Fibroblast of skin of scalp (primary cell): ENCODE data around the gene AUTS2.
"Not testable (repeated sequence)": the region's sequence is repeated elsewhere in the genome, so short reads cannot be mapped to it uniquely, and the experiment has no call there.

Experiments
- DNase-seq: peaks from one replicate; pipeline ENCODE4 v3.0.0-alpha.2; 2013

The AUTS2 gene

GRCh38 chr7:70268179-70268578, 669.9 kb downstream of the AUTS2 start:
- no peak for DNase-seq

DNA sequence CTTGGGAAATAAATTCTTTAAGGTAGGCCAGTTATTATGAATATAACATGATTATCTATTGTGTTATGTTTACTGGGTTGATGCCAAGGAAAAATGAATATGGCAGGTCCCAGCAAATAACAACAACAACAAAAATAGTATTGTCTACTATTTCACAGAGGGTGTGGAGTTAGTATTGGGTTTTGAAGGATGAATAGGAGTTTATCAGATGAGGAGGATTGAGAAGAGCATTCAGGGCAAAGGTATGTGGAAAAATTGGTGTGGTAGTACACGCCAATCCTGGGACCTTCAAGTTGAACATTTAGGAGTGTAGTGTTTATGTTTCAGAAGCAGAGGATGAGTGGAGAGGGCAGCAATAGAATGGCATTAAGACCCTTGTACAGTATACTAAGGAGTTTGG, 671.9 kb downstream of the AUTS2 start:
- no peak for DNase-seq

- DNase-seq: no peak
These were observed 673.4 kb downstream of the AUTS2 start for GRCh38 chr7:70271617-70272081.

DNA sequence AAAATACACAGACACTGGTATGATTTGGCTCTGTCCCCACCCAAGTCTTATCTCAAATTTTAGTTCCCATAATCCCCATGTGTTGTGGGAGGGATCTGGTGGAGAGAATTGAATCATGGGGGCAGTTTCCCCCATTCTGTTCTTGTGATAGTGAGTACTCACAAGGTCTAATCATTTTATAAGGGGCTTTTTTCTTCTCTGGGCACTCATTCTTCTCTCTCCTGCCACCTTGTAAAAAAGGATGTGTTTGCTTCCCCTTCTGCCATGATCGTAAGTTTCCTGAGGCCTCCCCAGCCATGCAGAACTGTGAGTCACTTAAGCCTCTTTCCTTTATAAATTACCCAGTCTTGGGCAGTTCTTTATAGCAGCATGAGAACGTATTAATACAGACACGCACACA, 677.3 kb downstream of the AUTS2 start:
- DNase-seq: not testable (repeated sequence)

DNA sequence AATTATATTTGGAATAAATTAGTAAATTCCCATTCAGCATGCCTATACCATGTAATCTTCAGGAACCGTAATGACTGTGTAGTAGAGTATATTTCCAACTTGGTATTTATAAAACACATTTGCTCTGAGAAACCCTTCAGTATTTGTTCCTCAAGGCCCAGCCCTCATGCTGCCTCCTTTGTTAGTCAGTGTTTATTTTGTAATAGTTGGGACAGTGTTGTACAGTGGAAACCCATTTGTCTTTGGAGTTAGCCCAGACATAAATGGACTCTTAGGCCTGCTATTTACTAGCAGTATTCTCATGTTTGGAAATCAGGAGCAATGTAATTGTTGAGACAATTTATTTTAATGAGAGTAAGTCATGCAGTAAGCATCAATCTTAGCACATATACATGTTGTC, 686.9 kb downstream of the AUTS2 start:
- DNase-seq: no peak

DNA sequence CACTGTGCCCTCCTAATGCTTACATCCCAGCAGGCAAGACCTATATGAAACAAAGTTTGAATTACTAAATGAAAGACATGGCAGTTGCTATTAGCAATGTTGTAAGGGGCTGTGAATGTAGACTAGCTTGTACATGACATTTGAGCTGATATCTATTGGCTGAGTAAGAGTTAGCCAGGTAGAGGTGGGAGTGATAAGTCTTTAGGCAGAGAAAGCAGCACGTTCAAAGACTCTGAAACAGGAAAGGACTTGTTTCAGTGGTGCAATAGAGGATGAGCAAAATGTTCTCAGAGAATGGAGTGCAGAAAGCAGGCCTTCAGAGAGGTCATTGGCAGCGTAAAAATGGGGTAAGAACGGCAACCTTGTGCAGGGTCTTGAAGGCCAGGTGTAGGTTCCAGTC, 687.6 kb downstream of the AUTS2 start:
- DNase-seq: no peak

DNA sequence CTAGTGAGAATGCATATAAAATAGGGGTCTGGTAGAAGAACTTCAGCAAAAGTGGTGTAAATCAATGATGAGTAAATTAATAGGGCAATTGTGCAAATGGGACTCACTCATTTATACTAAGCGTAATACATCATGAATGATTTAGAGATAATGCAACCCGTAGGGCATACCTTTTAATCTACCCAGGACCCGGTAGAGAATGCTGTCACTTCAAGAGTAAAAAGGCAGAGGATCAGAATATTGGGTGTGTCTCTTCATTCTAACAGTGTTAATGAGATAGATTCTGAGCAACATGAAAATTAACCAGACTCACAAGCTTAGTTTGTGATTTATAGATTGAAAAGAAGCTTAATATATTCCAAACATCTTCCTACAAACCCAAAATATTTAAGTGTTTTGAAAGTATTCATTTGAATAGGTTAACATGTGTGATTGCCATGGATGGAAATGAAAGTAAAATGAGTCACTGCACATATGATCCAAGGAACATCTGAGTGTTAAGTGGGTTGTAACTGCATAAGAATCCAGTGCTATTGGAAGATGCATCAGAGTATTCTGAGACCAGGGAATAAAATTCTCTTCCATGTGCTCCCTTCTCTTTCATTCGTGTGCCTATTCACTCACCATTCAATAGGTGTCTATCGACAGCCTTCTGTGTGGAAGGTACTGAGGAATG, 690.6 kb downstream of the AUTS2 start:
- DNase-seq: peak; percentile 45

- DNase-seq: no peak
These were observed 694.4 kb downstream of the AUTS2 start for GRCh38 chr7:70292716-70293115.

- DNase-seq: no peak
These were observed 696.1 kb downstream of the AUTS2 start for GRCh38 chr7:70294211-70294911.

DNA sequence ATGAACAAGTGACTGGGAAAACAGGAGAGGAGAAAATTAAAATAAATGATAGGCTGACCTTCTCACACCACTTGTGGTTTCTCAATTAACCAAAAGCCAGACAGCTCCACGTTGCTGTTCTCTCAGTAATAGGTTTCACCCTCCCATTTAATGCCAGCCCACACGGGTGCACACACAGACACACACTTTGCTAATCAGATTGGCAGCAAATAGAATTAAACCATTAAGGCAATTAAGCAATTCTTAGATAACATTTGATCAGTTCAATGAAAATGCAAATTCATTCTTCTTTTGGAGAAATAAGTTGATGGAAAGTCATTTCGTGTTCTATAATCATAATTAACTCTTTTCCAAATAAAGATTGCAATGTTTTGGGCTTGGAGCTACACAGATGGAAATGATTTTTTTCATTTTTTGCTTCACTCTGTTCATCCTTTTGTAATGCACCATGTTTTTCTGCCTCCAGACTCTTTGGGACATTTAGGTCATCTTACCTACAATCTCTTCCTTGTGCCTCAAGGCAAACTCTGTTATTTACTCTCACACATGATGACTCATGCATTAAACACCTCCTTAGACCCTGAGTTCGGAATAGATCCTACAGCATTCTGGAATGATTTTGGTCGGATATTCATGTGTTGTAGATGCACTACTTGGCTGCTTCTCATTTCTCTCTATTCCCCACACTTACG, 700.7 kb downstream of the AUTS2 start:
- DNase-seq: no peak

- DNase-seq: no peak
These were observed 701.2 kb downstream of the AUTS2 start for GRCh38 chr7:70299472-70299807.

GRCh38 chr7:70301673-70302185, 703.5 kb downstream of the AUTS2 start:
- no peak for DNase-seq

DNA sequence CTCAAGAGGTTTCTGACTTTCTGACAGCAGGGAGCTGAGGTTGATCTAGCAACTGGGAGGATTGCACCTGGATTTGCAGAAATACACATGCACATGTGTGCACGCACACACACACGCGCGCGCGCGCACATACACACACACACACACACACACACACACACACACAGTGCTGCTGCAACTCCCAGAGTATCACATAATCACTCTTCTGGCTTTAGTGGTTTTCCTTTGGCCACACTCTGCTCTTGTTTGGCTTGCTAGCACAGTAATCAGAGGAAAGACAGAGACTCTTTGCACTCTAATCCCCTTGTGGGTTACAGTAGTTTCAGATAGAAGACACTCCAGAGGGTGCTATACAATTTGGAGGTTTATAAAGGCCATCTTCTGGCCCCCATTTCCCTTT, 705.0 kb downstream of the AUTS2 start:
- no peak for DNase-seq

DNA sequence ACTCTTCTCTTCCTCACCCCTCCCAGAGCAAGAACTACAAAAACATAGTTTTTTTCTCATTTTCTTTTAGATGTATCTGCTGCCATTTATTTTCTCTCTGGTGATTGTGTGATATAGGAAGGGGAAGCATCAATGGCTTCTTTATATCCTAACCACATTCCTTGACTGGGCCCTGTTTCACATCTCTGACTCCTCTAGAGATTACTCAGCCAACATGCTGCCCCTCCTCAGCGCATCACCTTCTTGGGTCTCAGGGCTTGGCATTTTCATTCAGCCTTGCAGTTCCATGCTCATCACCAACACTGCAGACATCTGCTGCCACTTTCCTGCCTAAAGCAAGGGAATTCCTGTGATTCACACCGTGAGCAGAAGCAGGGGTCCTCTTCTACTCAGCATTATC, 705.5 kb downstream of the AUTS2 start:
- DNase-seq: no peak

- no peak for DNase-seq
These were observed 707.9 kb downstream of the AUTS2 start for GRCh38 chr7:70306173-70306572.

DNA sequence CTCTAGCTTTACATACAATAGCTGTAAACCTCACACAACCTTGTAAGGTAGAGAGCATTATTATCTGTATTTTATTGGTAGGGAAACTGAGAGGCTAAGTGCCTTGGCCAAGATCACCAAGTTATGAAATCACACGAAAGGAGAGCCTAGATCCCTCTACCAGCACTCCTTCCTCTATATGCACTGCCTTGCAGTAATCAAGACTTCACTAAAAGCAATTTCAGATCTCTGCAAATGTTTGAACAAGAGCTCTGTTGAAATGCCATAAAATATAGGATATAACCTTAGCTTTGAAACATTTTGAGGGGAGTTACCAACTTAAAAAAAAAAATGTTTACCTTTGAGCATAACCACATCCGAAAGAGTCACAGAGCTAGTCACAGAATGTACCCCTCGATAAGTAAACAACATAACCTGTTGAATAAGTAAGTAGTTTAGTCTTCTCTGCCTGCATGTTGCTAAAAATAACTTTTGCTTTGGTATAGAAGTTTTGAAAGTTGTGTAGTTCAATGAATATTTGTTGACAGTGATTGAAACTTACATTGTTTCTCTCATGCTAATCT, 709.4 kb downstream of the AUTS2 start:
- no peak for DNase-seq

DNA sequence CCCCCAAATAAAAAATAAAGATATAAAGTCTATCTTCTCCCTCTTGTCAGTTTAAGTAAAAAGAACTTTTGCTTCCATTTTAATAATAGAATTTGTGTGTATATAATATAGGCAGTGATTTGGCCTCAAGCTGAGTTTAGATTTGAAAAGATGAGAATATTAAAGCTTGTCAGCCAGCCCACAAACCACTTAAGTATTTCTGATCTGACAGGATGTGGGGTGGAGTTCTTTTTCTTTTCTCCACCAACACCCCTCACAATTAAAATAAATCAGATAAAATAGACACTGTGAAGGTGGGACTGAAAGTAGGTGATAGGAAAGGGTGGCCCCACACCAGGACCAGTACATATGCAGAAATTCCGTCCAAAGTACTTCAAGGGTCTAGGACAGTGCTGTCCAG, 714.1 kb downstream of the AUTS2 start:
- no peak for DNase-seq

DNA sequence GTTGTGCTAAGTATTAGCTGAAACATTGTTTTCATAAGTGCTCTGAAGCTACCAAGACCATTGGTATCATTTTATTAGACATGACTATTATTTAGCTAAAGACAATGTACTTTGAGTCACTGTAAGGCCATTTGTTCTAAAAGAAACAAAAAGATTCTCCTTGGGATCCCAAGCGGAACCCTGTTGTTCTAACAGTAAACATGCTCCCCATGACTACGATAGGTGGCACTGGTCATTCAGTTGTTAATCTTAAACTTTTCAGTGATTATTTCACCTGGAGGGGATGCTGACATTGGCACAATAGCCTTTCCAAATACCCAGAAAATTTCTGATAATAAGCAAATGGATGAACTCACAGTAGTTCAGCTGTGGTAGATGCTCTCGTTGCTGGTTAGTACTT, 715.0 kb downstream of the AUTS2 start:
- no peak for DNase-seq

DNA sequence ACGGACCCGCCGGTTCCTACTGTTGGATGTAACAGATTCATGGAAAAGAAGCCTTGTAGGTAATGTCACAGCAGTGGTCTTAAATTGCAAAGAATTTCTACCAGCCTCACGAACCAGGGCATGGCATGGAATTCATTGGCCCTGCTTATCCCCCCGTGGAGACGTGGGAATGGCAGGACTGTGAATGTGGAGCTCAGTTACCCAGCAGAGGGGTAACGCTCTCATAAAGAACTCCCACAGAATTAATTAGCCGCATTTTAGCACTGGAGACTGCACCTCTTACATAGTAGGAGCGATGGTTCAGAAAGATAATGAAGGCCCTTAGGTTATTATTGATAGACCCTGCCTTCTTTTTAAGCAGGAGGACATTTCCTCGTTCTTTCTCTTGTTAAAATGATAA, 715.4 kb downstream of the AUTS2 start:
- no peak for DNase-seq

- no peak for DNase-seq
These were observed 715.9 kb downstream of the AUTS2 start for GRCh38 chr7:70314221-70314620.

DNA sequence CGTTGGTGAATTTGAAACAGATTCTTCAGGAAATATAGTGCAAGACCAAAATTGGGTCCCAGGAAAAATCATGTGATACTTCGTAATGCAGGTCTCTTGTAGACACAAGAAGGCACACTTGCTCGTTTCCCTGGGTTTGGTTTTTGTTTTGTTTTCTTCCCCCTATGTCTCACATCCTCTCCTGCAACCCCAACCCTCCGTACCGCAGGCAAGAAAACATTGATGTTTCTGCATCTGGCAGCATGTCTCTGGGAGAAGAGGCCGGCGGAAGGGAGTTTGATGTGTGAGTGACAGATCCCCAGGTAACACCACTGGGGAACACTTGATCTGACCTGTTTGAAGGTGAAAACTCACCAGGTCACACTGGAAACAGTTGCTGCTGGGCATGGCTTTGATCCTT, 718.5 kb downstream of the AUTS2 start:
- DNase-seq: no peak

DNA sequence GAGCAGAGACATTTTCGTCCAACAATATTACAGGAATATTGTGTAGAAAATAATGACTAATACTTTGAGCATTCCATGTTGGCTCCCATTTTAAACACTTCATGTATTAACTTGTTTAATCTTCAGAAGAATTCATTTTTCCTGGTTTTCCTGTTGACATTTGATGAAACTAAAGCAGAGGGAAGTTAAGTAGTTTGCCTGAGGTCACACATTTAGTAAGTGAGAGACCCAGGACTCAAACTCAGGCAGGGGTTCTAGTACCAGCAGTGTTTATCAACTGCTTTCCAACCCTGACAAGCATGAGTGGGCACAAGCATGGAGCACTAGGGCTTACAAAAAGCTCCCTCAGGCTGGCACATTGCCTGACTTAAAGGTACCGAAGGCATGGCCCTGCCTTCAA, 719.1 kb downstream of the AUTS2 start:
- DNase-seq: peak; percentile 54

- DNase-seq: no peak
These were observed 720.2 kb downstream of the AUTS2 start for GRCh38 chr7:70318511-70318910.
